Occipital lobe (tissue), 2 donors: Measurements from ENCODE around the gene ARMH2. TPM values are rescaled to one million over a fixed set of nuclear protein-coding genes. Genes with fewer than 3 reads are reported as not detected.
A peak's percentile ranks its signal among the peaks of the same experiment; 100 is the strongest.
"Not testable (repeated sequence)": the region's sequence is repeated elsewhere in the genome, so short reads cannot be mapped to it uniquely, and the experiment has no call there.

Experiments
- DNase-seq: peaks from one replicate; lab custom pipeline; 2025; lab: John Stamatoyannopoulos, UW
- total RNA-seq: library from RNA; depleted of rRNA; stranded (reverse); fragments of >200 nt; gene quantifications from one replicate; pipeline ENCODE4 v1.2.3, GENCODE V29; 2014

ARMH2 gene
- total RNA-seq, 1 donor from 2014 or later: not detected

DNA sequence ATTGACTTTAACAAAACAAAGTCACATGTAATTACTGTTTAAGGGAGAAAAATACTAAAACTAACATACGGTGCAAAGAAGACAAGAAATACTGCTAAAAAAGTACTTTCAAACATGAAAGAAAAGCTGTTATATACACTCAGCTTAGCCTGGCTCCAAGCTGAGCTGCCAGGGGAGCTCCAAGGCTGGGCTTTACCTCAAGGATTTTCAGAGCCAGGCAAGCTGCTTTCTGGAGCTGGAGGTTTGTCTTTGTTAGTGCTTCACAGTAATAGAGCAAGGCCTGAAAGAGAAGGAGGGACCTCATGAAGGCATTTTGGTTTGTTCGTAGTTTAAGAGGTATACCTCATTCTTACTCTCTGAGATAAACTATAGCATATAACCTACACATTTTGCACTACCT is 19.6 kb upstream of the ARMH2 start:
- no peak for DNase-seq

DNA sequence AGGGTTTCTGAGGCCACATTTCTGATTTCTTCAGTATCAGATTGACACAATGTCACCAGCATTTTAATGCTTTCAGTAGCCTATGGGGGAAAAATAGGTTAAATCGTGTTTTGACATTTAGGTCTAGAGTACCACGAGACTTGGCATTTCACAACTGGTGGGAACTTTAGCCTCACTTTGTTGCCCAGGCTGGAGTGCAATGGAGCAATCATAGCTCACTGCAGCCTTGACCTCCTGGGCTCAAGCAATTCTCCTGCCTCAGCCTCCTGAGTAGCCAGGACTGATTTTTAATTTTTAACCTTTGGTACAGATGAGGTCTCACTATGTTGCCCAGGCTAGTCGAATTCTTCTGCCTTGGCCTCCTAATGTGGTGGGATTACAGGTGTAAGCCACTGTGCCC is 11.0 kb upstream of the ARMH2 start:
- no peak for DNase-seq

DNA sequence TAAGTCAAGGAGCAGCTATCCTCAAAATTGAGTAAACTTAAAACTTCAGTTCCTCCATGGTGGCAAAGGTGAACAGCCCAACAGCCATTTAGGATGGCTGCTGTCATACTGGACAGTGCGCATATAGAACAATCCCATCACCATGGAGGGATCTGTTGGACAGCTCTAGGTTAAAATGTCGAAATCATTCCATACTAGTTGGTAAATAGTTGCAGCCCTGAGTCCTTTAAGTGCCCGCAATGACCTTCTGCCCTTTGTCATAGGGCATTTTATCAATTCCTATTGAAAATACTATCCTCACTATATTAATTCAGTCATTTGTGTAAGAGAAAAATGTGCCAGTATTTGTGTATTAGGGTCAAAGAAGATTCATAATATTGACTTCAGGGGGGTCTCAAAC is 8.9 kb upstream of the ARMH2 start:
- DNase-seq: no peak

DNA sequence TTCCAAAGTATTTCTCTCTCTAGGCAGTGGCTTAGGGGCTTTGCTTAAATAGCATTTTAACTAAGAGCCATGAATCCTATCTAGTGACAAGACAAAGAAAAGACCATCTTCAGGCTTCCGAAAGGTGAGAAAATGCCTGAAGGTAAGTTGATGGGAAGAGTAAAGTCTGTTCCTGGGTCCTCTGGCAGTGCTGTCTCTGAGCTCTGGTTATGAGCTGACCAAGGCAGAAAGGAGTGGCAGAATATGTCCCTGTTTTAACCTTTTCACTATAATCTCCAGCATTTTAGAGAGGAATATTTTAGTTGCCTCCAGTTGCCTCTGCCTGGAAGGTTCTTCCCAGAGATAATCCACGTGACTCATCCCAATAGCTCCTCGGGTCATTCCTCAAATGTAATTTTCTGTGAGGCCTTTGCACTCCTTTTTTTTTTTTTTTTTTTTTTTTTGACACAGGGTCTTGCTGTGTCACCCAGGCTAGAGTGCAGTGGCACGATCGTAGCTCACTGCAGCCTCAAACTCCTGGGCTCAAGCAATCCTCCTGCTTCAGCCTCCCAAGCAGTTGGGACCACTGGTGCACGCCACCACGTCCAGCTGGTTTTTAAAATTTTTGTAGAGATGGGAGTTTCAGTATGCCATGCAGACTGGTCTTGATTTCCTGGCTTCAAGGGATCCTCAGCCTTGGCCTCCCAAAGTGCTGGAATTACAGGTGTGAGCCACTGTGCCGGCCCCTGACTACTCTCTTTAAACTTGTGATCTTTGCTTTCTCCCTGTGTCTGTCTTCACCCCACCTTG is 3.7 kb upstream of the ARMH2 start:
- no peak for DNase-seq

DNA sequence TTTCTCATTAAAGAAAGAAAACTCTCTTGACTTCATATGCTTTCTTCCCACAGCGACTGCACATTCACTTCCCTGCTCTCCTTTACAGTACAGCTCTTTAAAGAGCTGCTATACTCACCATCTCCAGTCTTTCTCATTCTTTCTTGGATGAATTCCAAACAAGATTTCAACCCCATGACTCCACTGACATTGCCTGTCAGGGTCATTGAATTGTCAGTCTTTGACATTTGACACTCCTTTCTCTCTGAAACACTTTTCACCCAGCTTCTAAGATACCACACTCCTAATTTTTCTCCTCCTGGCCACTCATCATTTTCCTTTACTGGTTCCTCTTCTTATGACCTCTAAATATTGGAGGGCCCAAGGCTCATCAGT is 811 bp upstream of the ARMH2 start:
- no peak for DNase-seq

DNA sequence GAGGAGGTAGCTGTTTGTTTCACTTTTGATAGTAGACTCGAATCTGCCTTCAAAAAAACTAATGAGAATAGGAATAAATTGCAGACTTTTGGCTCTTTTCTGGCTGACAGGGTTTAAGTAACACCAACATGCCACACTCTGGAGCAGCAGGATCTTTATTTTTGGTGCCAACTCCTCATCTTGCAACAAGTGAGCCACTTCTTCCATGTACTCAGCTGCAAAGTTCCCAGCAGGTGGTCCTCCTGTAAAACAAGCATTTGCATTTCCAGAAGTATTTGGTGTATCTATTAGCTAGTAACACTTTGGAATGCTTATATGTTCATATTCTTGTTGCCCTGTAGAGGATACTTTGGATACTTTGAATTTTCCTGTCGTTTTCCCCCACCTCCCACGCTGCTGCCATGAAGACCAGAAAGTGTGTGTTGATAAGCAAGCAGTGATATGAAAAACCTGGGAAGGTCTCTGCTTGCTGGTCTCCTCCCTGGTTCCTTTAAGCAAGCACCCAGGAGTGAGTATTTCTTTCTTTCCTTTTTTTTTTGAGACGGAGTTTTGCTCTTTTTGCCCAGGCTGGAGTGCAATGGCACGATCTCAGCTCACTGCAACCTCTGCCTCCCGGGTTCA is 1.0 kb downstream of the ARMH2 start:
- DNase-seq: no peak

DNA sequence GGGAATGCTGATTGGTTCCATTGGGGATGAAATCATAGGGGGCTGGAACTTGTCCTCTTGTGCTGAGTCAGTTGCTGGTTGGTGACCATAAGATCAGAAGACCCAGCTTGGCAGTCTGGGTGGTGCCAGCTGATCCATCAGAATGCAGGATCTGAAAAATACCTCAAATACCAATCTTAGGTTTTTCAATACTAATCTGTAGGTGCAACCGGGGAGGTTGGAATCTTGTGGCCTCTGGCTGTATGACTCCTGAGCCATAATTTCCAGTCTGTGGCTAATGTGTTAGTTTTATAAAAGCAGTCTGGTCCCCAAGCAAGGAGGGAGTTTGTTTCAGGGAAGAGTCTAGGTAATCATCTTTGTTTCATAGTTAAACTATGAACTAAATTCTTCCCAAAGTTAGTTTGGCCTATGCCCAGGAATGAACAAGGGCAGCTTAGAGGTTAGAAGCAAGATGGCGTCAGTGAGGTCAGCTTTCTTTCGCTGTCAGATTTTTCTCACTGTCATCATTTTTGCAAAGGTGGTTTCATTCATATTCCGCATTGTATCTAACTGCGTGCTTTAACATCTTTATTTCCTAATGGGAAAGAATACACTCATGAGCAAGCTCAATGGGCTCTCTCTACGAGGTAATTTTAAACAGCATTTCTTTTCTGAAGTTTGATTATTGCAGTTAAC is 2.0 kb downstream of the ARMH2 start:
- no peak for DNase-seq

DNA sequence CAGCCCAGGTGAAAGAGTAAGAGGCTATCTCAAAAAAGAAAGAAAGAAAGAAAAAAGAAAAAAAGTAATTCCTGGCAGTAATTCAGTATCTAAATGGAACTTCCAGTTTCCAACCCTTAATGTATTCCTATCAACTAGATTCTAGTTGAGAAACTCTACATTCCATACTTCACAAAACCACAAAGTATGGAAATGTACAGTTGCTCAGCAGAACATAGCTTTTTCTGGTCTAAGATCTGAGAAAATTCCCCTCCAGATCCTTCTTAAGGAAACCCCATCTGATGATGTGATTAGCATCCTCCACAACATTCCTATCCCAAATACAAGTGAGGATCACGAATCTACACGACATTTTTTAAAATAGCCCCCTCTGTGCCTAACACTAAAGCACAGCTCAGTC is 3.6 kb downstream of the ARMH2 start:
- no peak for DNase-seq

DNA sequence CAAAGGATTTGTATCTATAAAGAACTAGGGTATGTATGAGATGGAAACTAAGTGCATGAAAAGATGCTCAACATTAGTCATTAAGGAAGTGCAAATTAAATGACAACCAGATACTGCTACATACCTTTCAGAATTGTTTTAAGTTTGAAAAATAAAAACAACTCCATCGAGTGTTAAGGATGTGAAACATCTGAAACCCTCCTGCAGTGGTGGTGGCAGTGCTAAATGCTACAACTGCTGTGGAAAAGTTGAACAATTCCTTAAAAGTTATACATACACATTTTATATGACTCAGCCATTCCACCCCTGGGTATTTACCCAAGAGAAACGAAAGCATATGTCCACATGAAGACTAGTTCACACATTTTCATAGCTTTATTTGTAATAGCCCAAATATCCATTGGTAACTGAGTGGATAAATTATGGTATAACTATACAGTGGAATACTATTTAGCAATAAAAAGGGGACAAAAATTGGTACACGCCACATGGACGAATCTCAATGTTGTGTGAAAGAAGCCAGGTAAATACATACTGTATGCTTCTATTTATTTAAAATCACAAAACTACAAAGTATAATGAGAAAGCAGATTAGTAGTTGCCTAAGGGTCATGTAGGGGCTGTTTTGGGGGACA is 10.6 kb downstream of the ARMH2 start:
- no peak for DNase-seq

DNA sequence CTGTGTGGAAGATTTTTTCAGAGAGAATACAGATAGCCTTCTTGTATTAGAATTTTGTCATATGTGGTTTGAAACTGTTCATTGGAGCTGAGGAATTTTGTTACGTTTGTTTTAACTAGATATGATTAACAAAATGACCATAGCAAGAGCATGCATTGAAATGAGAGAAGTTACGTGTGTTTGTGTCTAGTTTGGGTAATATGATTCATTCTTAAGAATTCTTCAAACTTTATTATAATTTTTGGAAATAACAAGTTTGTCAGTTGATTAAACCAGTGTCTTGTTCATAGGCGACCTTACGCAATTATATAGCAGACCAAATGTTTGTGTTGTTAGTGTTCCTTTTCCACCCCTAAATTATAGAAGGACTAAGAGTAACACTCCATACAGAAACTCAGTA is 18.5 kb downstream of the ARMH2 start:
- DNase-seq: no peak

DNA sequence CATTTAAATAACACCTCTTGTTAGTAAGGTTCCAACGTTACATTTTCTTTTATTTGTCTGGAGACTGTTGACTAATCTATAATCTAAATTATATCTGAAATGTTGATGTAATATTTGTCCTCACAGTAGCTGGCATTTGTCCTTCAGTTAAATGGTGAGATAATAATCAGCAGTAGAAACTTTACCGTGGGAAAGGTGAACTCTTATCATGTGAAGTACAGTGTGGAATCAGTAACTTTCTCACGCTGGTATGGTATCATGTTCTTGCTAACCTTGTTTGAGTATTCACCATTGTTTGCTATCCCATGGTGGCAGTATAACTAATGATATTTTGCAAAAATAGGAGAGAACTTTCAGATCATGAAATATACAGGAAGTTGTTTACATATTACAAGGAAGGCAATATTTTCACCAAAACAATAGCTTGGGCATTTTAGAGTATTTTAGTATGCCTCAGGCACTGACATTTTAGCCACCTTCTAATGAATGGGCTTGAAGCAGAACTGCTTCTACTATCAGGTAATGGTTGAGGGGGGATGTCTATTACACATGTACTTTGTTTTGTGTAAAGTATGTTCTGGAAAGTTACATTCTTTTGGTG is 19.2 kb downstream of the ARMH2 start:
- DNase-seq: no peak

DNA sequence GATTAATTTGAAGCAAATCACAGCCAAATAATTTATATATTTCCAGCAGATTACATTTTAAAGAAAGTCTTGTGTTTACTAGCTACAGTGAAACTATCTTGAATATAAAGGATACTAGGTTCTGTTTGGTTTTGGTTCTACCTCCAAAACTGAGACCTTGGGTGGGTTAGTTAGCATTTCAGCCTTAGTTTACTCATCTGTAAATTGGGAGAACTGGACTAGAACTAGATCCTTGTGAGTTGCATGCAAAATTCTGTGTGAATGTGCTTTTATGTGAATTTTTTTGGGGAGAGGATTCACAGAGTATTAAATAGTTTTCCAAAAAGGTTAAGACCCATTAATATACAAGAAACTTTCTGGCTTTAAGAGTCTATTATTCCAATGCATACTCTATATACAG is 19.8 kb downstream of the ARMH2 start:
- no peak for DNase-seq

DNA sequence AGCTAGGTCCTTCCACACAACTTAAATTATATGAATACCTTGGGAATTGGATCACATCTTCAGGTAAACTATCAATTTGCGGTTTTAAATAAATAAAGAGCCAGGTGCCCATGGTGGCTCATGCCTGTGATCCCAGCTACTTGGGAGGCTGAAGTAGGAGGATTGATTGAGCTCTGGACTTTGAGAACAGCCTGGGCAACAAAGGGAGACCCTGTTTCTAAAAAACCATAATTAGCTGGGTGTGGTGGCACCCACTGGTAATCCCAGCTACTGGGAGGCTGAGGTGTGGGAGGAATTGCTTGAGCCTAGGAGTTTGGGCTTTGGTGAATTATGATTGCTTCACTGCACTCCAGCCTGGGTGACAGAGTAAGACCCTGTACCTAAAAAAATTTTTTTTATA is 20.6 kb downstream of the ARMH2 start:
- DNase-seq: no peak

DNA sequence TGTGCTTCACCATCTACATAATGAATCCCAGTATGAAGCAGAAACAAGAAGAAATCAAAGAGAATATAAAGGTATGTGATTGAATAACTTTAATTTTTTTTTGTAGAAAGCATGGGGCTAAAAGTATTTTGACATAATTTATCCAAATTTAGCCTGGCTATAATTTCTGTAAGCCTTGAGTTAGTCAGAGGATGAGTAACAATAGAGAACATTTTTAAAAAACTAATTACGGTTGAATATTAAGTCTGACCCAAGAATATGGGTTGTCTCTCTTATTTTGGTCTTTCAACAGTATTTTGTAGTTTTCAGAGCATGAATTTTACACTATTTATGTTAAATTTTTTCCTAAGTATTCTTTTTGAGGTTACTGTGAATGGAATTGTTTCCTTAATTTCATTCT is 21.5 kb downstream of the ARMH2 start:
- DNase-seq: no peak

DNA sequence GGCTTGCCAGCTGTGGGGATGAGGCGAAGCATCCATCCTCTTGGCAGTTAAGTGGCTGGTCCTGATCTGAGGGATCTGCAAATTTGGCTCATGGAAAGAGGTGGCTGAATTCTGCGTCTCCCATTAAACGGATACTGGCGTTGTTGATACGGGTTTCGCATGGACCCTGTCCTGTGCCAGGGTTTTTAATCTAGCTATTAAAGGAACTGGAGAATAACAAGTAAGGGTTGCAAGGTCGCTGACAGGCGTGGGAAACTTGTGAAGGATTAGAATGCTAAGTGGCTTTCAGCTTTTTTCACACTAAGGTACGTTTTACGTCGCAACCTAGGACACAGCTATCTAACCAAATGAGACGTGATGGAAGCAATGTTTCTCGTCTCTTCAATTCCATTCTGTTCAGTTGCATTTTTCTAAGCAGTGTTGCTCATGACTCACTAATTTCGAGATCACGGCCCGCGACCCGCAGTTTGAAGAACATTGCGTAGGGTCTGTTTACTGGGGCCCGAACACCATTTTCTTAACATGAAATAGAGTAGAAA is 23.1 kb downstream of the ARMH2 start:
- no peak for DNase-seq

DNA sequence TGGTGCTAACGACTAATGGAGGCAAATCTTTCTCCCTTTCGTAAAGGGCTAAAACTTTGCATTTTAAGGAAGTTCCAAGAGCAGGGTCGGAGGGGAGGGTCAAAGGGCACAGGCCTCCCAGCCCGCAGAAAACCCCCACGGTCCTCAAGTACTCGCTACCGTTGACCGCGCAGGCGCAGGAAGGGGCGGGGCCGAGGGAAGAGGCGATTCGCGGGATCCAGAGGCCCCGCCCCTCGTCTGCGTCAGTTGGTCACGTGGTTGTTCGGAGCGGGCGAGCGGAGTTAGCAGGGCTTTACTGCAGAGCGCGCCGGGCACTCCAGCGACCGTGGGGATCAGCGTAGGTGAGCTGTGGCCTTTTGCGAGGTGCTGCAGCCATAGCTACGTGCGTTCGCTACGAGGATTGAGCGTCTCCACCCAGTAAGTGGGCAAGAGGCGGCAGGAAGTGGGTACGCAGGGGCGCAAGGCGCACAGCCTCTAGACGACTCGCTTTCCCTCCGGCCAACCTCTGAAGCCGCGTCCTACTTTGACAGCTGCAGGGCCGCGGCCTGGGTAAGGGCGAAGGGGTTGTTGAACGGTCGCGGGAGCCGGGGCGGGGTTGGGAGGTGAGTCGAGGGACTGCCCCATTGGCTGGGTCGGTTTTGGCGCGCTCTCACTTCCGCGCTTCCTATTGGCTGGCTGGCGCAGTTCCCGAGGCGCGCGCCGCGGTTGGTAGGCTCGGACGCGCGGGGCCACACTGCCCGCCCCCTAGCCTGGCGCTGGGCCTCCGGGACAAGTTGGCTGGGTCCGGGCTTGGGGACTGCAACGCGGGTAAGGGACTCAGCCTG is 23.8 kb downstream of the ARMH2 start, which contains the start of gene GMNN:
Gene GMNN, plus strand, starts transcription at position 242 of the 824 bp plus-strand sequence. CDS start 2,310 bp downstream, outside the sequence.
- peak; percentile 91 for DNase-seq

DNA sequence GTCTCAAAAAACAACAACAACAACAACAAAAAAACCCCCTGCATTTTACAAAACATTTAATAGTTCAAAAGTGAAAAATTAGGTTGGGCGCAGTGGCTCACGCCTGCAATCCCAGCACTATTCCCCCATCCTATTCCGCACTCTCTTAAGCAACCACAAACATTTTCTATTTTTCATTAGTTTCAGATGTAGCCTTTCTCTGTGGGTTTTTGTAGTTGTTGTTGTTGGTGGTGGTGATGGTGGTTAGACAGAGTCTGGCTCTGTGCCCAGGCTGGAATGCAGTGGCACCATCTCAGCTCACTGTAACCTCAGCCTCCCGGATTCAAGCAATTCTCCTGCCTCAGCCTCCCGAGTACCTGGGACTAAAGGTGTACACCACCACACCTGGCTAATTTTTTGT is 30.4 kb downstream of the ARMH2 start:
- no peak for DNase-seq

DNA sequence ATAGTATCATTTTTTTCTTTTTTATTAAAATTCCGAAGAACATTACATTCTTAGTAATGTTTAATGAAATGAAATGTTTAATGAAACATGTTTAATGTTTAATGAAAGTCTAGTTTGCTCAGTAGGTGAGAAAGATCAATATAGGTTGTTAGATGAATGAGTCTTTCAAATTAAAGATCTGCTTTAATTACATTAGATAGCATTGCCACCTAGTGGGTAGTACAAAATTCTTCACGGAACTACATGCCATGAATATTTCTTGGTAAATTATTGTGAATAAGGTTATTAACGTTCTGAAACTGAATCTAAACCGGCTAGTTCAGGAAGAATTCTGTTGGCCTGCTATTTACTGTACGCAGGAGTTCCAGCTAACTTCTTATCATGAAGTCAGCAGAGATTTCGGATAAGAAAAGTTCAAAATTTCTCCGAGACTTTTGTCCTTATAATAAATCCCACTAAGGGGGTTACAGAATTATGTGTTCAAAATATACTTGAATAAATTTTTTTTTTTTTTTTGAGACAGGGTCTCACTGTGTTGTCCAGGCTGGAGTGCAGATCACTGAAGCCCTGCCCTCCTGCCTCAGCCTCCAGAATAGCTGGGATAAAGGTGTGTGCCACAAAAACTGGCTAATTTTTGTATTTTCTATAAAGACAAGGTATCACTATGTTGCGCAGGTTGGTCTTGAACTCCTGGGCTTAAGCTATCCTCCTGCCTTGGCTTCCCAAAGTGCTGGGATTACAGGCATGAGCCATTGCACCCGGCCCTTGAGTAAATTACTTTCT is 31.8 kb downstream of the ARMH2 start:
- no peak for DNase-seq

DNA sequence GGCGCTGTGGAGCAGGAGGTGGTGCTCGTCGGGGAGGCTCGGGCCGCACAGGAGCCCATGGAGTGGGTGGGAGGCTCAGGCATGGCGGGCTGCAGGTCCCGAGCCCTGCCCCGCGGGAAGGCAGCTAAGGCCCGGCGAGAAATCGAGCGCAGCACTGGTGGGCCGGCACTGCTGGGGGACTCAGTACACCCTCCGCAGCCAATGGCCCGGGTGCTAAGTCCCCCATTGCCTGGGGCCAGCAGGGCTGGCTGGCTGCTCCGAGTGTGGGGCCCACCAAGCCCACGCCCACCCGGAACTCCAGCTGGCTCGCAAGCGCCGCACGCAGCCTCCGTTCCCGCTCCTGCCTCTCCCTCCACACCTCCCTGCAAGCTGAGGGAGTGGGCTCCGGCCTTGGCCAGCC is 32.7 kb downstream of the ARMH2 start:
- DNase-seq: not testable (repeated sequence)
